ACHN (cell line): ENCODE measurements around the gene ITGBL1.
A peak's percentile ranks its signal among the peaks of the same experiment; 100 is the strongest.

Experiments used
- DNase-seq: peaks from one replicate; pipeline ENCODE4 v3.0.0-alpha.2; 2015
- in situ Hi-C: cut with HindIII; loops from 2 replicates; pipeline ENCODE4 v1.10.0; 2017; ENCODE audit warnings: low sequenced_read_pairs, low pct_ligation_motif_present, low pct_unique_long_range_greater_than_20kb

Gene ITGBL1

GRCh38 chr13:101449790-101450748, 2.4 kb upstream of the ITGBL1 start:
- in situ Hi-C loops, result no loop called here
- peak; percentile 59 for DNase-seq

- no peak for DNase-seq
- in situ Hi-C loops, result no loop called here
Observed at GRCh38 chr13:101450749-101451130, 1.7 kb upstream of the ITGBL1 start.

DNA sequence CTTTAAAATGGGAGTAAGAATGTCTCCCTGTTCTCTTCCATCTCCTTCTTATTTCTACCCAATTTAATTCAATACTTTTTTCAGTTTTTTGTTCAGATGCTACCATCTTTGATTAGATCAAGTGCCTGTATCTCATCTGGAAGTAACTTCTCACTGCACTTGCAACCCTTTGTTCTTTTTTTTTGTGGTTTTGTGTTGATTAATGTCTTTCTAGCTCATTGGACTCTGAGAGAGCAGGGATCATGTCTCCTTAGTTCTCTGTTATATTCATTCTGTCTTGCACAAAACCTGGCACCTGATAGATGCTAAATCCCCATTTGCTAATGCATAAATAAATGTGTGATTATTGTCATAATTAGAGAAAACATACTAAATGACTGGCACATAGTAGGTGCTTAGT, 834 bp upstream of the ITGBL1 start:
- no peak for DNase-seq
- in situ Hi-C loops, result no loop called here

DNA sequence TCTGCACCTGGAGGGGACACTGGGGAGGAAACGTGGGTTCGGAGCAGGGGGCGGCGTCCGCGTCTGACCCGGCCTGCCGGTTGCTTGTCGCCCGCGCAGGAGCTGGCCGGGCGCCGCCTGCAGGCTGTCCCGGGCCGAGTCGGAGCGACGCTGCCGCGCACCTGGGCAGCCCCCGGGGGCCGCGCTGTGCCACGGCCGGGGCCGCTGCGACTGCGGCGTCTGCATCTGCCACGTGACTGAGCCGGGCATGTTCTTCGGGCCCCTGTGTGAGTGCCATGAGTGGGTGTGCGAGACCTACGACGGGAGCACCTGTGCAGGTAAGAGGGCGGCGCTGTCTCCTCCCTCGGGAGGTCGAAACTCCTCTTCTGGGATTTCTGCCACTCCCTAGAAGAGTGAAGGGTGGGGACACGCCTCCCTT, 1.3 kb downstream of the ITGBL1 start:
- DNase-seq, result peak; percentile 44
- in situ Hi-C loops, result no loop called here

DNA sequence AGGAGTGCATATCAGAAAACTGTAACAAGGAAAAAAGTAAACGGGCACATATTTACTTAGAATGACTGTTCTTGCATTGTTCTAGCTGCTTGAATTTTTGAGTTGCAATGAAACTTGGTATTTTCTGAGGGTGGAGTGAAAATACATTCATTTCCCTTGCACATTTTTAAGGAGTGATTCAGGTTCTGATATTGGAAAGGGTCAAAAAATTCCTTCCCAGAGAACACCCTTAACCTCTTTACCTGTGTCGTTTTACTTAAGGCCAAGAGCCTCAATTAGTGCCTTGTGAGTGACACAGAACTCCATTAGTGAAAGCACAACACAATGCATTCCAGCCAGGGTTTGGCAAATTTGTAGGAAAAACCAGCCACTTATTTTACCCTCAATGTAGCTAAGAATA, 2.3 kb downstream of the ITGBL1 start:
- DNase-seq, result peak; percentile 3
- in situ Hi-C loops, result no loop called here

- in situ Hi-C loops, result no loop called here
Observed at GRCh38 chr13:101455863-101456262, 3.4 kb downstream of the ITGBL1 start.

DNA sequence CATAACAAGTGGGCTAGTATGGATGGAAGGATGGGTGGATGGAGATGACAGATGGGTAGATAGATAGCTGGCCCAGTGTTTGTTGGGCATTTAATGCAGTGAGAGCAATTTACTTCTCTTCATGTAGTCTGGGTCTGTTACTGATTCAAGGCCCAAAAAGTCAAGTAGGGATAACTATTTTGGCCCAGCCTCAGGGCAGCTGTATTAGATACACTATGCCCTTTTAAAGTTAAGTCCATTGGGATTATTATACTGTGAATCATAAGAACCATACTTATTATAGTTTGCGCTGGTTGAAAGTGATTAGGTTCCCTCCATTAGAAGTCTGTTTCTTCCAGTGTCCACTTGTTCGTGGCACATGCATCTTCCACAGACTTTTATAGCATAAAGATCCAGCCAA, 4.7 kb downstream of the ITGBL1 start:
- DNase-seq, result no peak
- in situ Hi-C loops, result no loop called here

More at GRCh38 chr13:101455863-101456262, 3.4 kb downstream of the ITGBL1 start:
- peak; percentile 90 for DNase-seq

- in situ Hi-C loops, result no loop called here
- no peak for DNase-seq
Observed at GRCh38 chr13:101465877-101466276, 13.4 kb downstream of the ITGBL1 start.

GRCh38 chr13:101467415-101467814, 14.9 kb downstream of the ITGBL1 start:
- in situ Hi-C loops, result no loop called here
- DNase-seq, result no peak

DNA sequence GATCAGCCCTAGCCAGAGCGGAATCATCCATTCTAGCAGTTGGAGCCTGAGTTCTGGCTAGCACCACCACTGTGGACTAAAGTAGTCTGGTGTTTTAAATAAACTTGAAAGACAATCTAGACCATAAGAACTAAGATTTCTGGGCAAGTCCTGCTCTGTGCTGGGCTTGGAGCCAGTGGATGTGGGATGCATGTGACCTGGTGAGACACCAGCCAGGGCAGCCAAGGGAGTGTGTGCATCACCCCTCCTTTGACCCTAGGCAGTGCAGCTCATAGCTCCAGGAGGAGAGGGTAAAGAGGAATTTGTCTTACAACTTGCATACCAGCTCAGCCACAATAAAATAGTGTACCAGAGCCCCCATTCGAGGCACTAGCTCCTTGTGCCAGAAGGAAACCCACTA, 21.0 kb downstream of the ITGBL1 start:
- in situ Hi-C loops, result no loop called here
- peak; percentile 11 for DNase-seq

DNA sequence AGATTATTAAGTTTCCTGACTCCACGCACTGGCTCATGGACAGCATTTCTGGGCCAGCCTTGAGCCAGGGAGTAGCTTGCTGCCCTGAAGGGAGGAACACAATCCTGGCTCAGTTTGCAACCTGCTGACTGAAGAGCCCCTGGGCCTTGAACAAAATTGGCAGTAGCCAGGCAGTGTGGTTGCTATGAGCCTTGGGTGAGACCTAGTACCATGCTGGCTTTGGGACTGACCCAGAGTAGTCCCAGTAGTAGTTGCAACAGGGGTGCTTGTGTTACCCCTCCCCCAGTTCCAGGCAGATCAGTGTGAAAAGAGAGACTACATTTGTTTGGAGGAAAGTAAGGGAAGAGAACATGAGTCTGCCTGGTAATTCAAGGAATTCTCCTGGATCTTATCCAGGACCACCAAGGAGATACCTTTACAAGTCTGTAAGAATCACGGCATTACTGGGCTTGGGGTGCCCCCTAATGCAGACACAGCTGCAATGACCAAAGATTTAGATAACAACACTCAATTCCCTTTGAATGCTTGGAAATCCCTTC, 22.0 kb downstream of the ITGBL1 start:
- peak; percentile 42 for DNase-seq
- in situ Hi-C loops, result no loop called here

DNA sequence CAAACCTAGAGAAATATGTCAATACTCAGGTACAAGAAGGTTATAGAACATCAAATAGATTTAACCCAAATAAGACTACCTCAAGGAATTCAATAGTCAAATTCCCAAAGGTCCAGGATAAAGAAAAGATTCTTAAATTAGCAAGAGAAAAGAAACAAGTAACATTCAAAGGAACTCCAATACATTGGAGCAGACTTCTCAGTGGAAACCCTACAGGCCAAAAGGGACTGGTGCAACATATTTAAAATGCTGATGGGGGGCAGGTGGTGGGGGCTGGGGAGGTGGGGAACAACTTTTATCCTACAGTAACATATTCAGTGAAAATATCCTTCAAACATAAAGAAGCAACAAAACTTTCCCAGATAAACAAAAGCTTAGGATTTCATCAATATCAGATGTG, 23.1 kb downstream of the ITGBL1 start:
- in situ Hi-C loops, result loop anchor here (25.0 kb wide), 1 partner anchor 338 kb away; no protein-coding TSS in a partner anchor

GRCh38 chr13:101481421-101481820, 28.9 kb downstream of the ITGBL1 start:
- no peak for DNase-seq
- in situ Hi-C loops, result loop anchor here (25.0 kb wide), 1 partner anchor 344 kb away; no protein-coding TSS in a partner anchor

More for the DNA sequence above, 23.1 kb downstream of the ITGBL1 start:
- no peak for DNase-seq

- no peak for DNase-seq
- in situ Hi-C loops, result loop anchor here (25.0 kb wide), 1 partner anchor 350 kb away; no protein-coding TSS in a partner anchor
Observed at GRCh38 chr13:101486708-101487437, 34.4 kb downstream of the ITGBL1 start.

GRCh38 chr13:101487438-101487830, 35.0 kb downstream of the ITGBL1 start:
- DNase-seq, result no peak
- in situ Hi-C loops, result loop anchor here (25.0 kb wide), 1 partner anchor 350 kb away; no protein-coding TSS in a partner anchor

DNA sequence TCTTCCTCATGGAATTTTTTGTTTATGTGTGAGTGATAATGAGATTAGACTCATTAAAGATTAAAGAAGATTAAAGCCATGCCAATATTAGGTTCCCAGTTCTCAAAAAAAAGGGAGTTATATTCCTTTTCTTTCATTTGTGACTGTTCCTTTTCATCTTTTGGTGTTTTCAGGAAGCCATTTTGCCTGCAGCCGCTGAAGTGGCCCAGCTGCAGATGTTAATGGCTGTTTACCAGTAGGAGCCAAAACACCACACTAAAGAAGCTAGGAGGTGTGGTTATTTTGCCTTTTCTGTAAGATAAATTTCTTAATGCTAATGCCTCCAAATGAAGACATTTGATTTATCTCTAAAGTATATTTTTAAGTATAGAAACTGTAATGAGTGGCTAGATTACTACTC, 36.3 kb downstream of the ITGBL1 start:
- in situ Hi-C loops, result loop anchor here (25.0 kb wide), 1 partner anchor 351 kb away; no protein-coding TSS in a partner anchor
- DNase-seq, result no peak

DNA sequence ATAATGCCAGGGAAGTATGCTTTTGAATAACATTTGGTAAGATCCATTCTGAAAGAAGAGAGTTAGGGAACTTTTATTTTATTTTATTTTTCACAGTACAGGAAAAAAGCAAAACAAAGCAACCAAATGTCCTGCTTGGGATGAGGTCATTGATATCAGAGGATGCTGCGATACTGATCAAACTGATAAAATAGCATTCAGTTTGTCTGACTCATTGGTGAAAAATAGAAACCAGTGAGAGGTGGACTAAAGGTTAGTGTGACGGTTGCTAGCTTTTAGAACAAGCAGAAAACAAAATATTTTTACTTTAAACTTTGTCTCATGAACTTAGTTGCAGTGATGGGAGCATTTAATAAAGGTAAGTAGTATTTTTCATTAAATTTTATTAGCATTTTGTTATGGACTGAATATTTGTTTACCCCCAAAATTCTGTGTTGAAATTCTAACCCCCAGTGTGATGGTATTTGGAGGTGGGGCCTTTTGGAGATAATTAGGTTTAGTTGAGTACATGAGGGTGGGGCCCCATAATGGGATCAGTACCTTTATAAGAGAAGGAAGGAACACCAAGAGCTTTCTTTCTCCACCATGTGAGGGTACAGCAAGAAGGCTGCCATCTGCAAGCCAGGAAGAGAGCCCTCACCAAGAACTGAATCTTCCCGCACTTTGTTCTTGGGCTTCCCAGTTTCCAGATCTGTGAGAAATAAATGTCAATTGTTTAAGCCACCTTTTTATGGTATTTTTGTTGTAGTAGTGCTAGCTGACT, 37.3 kb downstream of the ITGBL1 start:
- DNase-seq, result no peak
- in situ Hi-C loops, result loop anchor here (25.0 kb wide), 1 partner anchor 353 kb away; no protein-coding TSS in a partner anchor

- DNase-seq, result no peak
- in situ Hi-C loops, result loop anchor here (25.0 kb wide), 1 partner anchor 353 kb away; no protein-coding TSS in a partner anchor
Observed at GRCh38 chr13:101490406-101491015, 38.0 kb downstream of the ITGBL1 start.
